Measurements from ENCODE around the gene SLC29A3.
"Not testable (repeated sequence)": the region's sequence is repeated elsewhere in the genome, so short reads cannot be mapped to it uniquely, and the experiment has no call there.

SLC29A3 gene

GRCh38 chr10:71319042-71319799, at the start of gene SLC29A3:
Gene SLC29A3 (plus strand): TSS chr10:71319259. CDS start chr10:71319310, 51 bp downstream.
- peak; percentile 84 for DNase-seq (ENCODE audit: low spot score)

GRCh38 chr10:71269301-71270288, 49.5 kb upstream of the SLC29A3 start:
- DNase-seq (ENCODE audit: low spot score), result no peak

GRCh38 chr10:71270301-71271220, 48.5 kb upstream of the SLC29A3 start:
- peak; percentile 62 for DNase-seq (ENCODE audit: low spot score)

DNA sequence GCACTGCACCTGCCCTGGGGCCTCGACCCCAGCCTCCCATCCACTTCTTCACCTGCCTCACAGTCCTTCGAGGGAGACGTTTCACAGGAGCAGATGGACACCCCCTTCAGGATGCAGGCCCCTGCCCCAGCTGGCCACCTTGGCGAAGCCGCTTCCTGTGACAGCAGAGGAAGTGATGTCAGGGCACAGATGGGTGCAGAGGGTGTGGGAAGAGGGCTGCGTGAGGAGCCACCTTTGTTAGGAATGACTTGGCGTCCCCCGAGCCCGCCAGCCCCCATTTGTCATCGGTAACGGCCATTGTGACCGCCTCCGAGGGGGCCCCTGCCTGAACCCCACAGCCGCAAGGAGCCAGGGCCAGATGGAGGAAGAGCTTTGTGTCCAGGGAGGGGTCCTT, 47.4 kb upstream of the SLC29A3 start:
- DNase-seq (ENCODE audit: low spot score), result no peak

DNA sequence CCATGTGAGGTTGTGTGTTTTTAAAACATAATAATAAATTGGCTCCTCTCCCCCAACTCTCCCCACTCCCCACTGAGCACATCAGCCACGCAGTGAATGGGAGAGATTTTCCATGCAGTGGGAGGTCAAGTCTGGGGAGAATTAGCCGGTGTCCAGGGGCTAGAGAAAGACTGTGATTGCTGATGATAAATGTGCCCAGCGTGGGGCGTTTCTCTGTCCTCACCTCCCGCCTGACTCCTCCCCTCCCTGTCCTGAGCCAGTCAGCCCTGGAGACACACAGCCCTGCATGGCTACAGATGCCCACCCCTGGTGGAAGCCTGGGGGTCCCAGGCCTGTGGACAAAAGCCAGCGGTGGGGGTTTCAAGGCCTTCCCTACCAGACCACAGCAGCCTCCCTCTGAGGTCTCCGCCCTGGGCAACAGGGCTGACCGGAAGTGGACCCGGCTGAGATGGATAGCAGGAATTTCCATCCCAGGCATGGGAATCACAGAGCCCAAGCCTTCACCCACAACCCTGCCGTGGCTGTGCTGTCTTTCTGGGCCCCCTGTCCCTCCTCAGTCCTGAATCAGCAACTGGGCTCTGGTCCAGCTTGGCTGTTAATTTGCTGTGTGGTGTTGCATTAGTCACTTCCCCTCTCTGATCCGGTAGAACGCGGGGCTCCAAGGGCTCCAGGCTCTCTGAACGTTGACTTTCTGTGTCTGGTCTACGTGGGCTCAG, 46.8 kb upstream of the SLC29A3 start:
- no peak for DNase-seq (ENCODE audit: low spot score)

DNA sequence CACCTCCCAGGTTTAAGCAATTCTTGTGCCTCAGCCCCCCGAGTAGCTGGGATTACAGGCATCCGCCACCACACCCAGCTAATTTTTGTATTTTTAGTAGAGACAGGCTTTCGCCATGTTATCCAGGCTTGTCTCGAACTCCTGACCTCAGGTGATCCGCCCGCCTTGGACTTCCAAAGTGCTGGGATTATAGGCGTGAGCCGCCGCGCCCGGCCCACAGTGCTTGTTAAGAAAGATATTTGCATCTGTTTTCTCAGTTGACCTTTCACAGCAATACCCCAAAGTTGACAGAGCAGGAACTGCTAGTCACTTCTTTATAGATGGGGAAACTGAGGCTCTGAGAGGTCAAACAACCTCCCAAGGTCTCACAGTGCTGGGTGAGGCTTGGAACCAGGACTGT, 46.1 kb upstream of the SLC29A3 start:
- DNase-seq (ENCODE audit: low spot score), result not testable (repeated sequence)

DNA sequence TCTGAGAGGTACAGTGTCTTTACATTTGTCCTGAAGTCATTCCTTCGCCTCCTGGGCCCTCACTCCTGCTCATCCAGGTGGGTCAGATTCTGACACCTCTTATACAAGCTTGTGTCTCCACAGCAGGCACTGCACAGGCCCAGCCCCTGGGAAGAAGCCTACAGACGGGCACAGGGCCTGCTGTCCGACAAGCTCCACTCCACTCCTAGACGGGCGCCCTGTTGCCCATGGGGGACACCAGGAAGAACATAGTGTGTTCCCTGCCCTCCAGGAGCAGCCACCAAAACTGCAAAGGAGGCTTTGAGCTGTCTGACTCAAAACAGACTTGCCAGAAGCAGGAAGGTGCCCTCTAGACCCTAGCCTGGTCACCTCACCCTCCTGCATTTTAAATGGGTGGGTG, 45.6 kb upstream of the SLC29A3 start:
- no peak for DNase-seq (ENCODE audit: low spot score)

DNA sequence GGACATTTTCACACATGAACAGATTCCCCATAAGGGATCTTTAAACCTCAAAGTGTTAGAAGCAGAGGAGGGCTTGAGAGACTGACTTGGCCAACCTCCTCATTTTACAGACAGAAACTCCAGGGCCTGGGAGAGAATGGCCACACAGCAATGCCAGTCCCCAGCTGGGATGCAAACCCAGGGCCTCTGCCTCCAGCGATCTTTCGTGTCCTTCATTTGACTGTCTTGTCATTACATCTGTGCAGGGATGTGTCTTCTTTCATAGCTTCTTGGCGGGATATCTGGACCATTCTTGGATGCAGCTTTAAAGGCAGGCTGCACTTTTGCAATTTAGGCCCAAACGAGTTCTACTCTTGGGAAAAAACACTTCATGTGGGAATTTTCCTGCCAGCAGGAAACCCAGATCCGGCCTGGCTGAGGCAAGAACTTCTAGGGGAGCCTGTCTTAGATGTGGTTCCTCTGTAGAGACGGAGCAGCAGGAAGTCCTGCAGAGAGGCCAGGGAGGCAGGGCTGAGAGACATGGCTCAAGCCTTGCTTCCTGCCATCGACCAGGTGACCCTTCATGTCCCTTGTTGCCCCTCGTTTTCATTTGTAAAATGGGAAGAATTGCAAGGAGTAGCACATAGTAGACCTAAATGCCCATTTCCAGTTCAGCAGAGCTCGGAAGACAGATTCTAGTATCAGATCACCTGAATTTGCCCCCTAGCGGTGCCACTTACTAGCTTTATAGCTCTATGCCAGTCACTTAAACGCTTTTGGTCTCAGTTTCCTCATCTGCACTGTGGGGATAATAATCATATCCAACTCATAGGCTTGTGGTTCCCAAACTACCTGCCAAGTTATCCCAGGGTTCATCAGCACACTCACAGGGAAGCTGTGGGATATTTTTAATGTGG, 43.9 kb upstream of the SLC29A3 start:
- DNase-seq (ENCODE audit: low spot score), result no peak

- DNase-seq (ENCODE audit: low spot score), result no peak
Observed at GRCh38 chr10:71276873-71277272, 42.2 kb upstream of the SLC29A3 start.

GRCh38 chr10:71277914-71278665, 41.0 kb upstream of the SLC29A3 start:
- no peak for DNase-seq (ENCODE audit: low spot score)

DNA sequence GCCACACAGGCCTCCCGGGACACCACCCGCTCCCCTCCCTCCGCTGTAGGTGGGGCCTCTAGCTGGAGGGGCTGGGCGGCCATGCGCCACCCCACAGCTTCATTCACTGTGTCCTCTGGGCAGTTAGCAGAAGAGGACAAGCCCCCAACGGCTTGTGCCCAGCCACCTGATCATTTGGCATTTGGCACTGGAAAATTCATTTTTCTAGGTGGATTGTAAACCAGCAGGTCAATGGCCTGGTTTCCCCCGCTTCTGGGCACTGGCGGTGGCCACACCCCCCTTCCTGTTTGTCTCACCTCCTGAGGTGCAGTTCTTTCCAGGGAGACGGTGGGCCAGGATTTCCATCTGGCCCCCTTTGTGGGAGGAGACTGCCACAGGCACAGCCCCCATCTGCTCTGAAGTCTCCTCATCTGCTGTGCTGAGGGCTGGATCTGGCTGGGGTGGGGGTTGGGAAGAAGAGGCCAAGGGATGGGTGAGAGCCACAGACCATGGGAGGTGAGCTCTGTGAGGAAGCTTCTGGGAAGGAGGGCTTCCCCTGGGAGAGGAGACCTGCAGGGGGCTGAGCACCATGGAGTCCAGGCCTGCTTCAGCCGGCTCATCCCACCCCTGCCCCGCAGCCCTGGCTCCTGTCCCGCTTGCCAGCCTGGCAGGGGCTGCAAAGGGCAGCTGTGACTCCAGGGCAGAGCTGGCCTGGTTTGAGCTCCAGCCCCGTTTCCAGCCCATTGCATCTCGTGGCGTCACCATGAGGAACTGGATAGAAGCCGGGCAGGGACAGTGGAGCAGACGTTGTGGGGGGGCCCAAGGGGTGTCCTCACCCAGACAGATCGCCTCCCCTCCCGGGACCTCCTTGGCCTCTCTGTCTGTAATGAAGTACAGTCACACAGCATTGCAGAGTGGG, 40.1 kb upstream of the SLC29A3 start:
- no peak for DNase-seq (ENCODE audit: low spot score)

GRCh38 chr10:71279590-71280170, 39.4 kb upstream of the SLC29A3 start:
- no peak for DNase-seq (ENCODE audit: low spot score)

- DNase-seq (ENCODE audit: low spot score), result no peak
Observed at GRCh38 chr10:71280216-71280615, 38.8 kb upstream of the SLC29A3 start.

GRCh38 chr10:71280825-71281224, 38.2 kb upstream of the SLC29A3 start:
- DNase-seq (ENCODE audit: low spot score), result no peak

GRCh38 chr10:71281646-71282322, 37.3 kb upstream of the SLC29A3 start:
- no peak for DNase-seq (ENCODE audit: low spot score)

DNA sequence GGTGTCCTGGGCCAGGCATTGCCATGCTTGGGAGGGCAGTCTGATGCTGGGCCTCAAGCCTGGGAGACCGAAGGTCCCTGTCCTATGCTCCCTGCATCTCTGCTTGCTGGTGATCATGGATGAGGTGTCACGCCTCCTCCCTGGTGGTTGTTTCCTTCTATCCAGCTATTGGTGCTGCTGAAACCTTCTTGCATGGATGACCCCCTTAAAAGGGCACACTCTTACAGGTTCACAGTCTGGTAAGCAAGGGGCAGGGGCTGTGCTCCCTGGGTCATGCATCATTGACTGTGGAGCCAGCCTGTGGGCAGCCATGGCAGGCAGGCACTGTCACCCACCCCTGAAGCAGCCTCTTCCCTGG, 36.8 kb upstream of the SLC29A3 start:
- DNase-seq (ENCODE audit: low spot score), result no peak

DNA sequence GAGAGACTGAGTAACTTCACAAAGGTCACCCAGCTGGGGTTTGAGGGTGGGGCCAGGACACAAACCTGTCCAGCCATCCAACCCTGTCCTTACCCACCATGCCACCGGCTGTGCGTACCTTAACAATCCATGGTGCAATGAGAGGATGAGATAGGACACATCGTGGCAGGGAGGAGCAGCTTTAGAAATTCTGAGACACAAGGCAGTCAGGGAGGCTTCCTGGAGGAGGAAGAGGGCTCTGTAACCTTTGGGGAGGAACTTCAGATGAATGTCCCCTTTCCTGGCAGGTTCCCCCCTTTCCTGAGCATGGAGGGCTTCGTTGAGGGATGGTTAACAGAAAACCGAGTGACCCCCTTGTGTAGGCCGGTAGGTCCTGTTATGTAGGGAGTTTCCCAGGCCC, 35.6 kb upstream of the SLC29A3 start:
- DNase-seq (ENCODE audit: low spot score), result no peak

DNA sequence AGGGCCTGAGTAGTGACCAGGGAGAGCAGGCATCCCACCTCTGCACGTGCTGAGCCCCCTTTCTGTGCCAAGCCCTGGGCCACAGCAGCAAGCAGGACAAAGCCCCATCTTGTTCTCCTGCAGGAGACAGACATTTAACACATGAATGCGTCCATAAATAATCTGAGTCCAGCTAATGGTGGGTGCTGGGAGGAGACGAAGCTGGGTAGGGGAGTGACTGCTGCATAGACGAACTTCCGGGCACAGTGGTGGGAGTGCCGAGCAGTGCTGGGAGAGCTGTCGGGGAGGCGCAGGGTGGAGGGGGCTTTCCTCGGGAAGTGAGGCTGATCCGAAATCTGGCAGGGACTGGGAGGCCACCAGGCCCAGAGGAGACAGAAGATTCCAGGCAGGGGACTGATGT, 35.2 kb upstream of the SLC29A3 start:
- DNase-seq (ENCODE audit: low spot score), result no peak
